ENCODE measurements around the gene HS3ST6.
"Not testable (repeated sequence)": the region's sequence is repeated elsewhere in the genome, so short reads cannot be mapped to it uniquely, and the experiment has no call there.

HS3ST6 gene

GRCh38 chr16:1876066-1876465 lies 42.1 kb downstream of the HS3ST6 start:
- DNase-seq = not testable (repeated sequence)

GRCh38 chr16:1874854-1875253 lies 43.4 kb downstream of the HS3ST6 start:
- no peak for DNase-seq

DNA sequence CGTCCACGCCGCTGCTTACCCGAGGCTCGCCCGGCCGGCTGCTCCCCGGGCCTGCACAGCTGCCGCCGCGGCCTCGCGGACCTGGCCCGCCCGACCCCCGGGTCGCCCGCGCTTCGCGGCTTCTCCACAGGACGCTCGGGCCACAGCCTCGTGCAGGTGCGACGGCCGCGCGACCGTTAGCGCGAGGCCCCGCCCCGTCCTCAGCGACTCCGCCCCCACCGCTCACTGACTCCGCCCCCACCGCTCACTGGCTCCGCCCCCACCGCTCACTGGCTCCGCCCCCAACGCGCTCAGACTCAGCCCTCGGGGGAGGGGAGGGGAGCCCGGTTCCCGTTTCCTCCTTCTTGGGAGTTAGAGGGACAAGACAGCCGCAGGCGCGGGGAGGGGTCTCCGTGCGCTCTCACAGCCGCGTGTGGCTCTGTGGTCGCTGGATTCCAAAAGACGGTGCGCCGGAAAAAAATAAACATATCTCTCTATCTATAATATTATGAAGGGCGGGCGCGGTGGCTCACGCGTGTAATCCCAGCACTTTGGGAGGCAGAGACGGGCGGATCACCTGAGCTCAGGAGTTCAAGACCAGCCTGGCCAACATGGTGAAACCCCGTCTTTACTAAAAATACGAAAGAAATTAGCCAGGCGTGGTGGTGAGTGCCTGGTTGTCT lies 46.1 kb downstream of the HS3ST6 start, which contains the start of gene MEIOB:
Gene MEIOB, minus strand, starts transcription at position 191 of the 662 bp plus-strand sequence. CDS start 3,989 bp downstream, outside the sequence.
- DNase-seq = peak; percentile 54

DNA sequence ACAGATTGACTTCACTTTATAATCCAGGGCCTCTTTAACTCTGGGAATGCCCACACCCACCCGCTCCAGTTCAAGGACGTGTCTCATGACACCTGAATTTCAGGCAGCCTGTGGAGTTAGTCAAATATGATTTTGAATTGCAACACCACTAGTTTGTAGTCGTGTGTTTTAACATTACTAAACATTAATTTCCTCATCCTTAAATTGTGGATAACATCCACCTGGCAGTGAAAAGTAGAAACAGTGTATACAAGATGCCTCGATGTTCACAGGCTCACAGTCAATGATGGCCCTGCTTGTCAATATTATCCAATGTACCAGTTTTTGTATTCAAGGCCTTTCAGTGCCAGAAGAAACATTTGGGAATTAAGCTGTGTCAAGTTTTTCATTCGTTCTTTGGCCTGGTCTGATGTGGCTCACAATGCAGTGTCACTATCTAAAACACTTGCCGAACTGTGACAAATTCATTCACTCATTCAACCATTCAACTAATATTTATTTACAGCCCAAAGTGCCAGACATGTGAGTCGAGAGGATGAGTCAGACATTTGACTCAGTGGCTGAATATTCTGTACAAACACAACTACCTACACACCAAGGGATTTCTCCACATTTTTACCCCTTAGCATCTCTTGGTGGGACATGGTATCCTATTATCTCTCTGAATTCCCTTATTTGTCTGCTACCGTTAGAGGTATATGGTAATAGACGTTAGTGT lies 47.7 kb downstream of the HS3ST6 start:
- DNase-seq = no peak

GRCh38 chr16:1865902-1866690 lies 52.1 kb downstream of the HS3ST6 start:
- no peak for DNase-seq

DNA sequence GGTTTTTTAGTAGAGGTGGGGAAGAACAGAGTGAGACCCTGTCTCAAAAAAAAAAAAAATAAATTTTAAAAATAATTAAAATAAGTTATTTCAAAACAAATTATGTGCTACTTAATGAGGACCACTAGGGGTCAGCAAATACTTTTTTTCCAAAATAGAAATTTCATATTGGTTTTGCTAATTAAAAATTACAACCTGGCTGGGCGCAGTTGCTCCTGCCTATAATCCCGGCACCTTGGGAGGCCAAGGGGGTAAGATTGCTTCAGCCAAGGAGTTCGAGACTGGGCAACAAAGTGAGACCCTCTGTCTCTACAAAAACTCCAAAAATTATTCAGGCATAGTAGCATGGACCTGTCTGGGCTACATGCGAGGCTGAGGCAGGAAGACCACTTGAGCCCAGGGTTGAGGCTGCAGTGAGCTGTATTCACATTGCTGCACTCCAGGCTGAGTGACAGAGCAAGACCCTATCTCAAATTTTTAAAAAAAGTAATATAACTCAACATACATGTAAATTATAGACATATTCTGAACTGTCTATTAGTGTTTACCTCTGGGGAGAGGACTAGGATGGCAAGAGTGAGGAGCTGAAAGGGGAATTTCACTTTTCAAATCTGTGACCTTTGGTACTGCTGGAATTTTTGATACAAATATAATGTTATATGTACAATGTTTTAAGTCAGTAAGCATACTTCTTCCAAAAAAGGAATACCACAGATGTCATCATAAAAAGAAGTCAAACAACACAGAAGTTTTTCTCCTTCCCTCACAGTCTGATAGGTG lies 54.3 kb downstream of the HS3ST6 start:
- DNase-seq = no peak

DNA sequence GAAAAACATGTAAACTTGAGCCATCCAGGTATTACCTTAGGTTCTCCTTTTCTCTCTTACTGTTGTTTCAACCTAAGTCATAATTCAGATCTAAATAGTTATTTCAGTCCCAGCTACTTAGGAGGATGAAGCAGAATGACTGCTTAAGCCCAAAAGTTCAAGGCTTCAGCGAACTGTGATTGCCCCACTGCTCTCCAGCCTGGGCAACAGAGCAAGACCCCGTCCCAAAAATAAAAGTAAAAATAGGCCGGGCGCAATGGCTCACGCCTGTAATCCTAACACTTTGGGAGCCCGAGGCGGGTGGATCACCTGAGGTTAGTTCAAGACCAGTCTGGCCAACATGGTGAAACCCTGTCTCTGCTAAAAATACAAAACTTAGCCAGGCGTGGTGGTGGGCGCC lies 55.8 kb downstream of the HS3ST6 start:
- no peak for DNase-seq

DNA sequence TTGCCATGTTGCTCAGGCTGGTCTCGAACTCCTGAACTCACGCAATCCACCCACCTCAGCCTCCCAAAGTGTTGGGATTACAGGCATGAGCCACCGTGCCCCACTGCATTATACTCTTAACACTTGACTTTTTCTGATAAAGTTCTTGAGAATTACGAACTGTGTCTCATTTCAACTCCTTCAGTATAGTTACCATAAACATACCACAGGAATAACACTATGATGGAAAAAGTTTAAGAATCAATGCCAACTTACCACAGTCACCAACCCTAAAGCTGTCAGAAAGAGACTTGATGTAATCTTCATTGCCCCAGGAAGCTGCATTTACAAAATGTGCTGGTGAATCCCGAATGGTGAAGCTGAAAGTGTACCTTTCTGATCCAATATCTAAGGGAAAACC lies 56.5 kb downstream of the HS3ST6 start:
- no peak for DNase-seq

Measured in activated CD4-positive, CD25-positive, alpha-beta regulatory T cell treated with anti-CD3 and anti-CD28 coated beads, Interleukin-2, amount 50 U/mL, for 72 hours (primary cell).